NCI-H2081 (cell line): ENCODE data around the gene CDH13.

Experiments
- DNase-seq, 2 experiments: peaks; one replicate each; lab custom pipeline; 2025; lab: John Stamatoyannopoulos, UW

The CDH13 gene

DNA sequence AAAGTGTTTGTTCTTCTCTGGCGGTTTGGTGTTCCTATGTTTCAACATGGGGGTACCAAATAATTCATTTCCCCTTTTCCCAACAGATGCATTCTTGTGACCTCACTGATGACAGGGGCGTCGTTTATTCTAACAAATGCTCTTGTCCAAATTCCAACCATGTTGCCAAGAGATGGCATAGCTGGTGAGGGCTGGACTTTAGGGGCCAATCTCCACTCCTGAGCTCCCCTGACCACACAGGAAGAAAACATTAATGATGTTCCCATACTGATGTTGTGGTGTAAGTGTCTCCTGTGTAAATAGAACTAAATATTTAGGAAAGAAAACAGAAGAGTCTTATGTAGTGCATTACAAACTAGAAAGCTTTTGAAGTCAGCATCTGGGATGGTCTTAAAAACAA is 431.6 kb downstream of the CDH13 start:
- DNase-seq, result no peak

DNA sequence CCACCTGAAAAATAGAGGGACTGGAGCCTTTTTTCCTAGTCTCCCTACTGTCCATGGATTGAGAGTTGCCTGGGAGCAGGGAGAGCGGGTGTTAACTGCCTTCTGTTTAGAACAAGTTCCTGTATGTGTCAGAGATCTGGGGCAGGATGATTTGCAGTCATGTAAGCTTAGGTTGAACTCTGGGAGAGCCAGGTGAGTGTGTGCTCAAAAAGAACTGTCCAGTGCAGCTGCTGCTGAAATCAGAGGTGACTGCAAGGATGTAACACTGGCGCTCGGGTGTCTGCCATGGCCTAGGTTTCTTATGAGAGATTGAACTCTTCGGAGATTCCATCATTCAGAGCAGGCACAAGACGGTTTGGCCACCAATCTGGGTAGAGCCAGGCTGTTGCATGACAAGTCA is 432.5 kb downstream of the CDH13 start:
- no peak for DNase-seq

DNA sequence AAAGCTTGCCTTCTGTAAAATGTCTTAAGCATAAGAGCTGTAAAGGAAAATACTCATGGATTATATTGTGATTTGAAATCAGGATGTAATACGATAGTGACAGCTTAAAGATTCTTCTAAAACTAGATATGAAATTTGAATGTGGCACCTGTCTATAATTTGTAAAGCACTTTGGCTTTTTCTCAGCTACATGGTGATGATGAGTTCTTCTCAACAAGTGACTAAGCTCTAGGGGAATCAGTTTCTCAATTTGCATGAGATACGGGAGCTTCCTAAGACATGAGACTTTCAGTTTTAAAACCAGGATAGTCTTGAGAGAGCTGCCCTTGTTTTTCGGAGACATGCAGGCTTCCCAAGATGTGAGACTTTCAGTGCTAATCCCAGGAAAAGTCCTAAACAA is 439.2 kb downstream of the CDH13 start:
- DNase-seq, result no peak

DNA sequence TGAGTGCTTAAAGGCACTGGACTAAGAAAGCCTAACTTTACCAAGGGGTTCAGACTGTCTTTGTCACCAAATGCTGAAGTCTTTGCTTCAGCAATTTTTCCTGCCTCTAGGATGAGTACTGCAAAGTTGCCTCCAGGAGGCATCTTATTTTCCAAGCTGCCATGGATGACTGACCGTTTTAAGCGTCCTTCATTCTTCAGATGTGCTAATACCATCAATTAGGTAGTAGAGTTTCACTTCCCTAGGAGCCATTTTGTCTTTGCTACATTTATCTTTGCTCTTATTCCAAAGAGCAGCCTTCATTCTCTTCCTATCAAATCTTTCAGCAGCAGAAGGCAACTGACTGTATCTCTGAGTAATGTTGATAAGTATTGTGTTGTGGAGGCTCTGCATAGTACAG is 440.1 kb downstream of the CDH13 start:
- no peak for DNase-seq

DNA sequence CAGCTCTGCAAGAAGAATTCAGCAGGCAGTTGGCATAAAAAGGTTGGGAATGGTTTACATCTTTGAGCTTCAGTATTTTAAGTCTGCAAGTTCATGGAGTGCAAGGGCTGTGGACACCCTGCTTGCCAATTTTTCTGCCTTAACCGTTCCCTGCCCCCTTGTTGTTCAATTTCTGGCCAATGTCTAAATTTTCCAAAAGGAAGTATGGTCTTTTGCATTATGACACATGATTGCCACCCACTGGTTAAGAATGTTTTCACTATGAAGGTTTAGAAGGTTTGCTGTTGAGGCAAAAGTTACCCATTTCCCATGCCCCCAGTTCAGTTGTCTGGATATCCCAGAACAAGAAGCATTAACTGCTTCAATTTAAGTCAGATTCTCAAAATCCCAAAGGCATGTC is 441.9 kb downstream of the CDH13 start:
- peak in 1 of 2 experiments; percentile 2 for DNase-seq

- DNase-seq, result no peak
Measured at GRCh38 chr16:83070416-83071209, 443.8 kb downstream of the CDH13 start.

DNA sequence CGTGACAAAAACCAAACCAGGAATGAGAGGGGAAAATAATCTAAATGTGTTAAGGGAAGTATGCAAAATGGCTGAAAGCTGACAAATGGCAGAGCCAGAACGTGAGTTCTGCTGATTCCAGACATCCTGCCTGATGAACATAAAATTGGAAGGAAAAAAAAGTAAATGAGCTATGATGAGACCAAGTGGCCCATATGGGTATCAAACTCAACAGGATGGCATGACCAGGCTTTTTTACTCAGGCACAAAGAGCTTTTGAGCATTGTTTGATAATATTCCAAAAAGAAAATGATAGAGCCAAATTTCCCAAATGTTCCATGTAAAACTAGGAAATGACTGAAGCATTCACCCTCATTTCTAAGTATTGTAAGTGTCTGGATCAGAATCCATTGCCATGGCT is 449.2 kb downstream of the CDH13 start:
- no peak for DNase-seq

DNA sequence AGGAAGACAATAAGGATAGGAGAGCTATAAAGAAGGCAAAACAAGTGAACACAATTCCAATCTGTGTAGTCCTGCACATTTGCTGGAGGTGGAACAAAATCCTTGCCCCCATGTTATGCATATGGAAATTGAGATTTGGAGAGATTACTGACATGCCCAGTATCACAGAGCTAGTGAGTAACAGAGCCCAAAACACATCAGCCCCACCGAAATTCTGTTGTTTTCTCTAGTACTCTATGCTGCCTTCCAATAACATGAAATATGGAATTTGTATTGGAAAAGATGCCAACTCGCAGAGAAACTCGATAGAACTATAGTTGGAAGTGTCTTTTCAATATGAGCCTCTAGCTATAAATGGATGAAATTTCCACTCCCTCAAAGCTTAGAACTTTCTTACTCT is 456.6 kb downstream of the CDH13 start:
- no peak for DNase-seq

DNA sequence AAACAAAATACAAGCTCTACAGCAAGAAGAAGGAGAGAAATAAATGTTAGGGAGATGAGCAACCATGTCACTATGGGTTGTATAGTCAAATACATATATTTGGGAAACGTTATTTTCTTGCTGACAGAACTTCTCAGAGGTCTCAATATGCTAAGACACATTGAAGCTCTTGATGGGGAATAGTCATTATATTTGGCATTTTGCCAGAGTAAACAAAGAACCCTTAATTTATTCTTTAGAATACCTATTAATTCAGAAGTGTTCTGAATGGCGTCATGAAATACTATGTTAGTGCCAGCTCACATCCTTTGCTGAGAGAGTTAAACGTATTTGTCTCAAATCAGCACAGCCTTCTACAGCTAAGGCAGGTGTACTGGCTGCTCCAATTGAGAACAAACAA is 458.9 kb downstream of the CDH13 start:
- DNase-seq, result peak in 1 of 2 experiments; percentile 3

- no peak for DNase-seq
Measured at GRCh38 chr16:83095941-83096692, 469.3 kb downstream of the CDH13 start.

DNA sequence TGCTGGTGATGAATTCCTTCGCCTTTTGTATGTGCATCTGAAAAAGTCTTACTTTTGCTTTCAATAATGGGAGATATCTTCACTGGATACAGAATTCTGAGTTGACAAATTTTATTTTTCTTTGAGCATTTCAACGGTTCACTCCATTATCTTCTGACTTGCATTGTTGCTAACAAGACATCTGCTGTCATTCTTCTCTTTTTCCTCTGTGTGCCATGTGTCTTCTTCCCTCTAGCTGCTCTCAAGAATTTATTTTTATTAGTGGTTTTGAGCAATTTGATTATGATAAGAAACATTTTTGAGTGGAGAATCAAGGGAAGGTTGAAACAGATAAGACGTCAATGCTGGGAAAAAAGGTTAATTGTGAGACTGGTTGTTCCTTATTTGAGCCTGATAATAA is 471.8 kb downstream of the CDH13 start:
- no peak for DNase-seq

GRCh38 chr16:83100679-83101078 is 473.9 kb downstream of the CDH13 start:
- no peak for DNase-seq

GRCh38 chr16:83102336-83102735 is 475.6 kb downstream of the CDH13 start:
- DNase-seq, result no peak

- DNase-seq, result no peak
Measured at GRCh38 chr16:83105279-83106077, 478.7 kb downstream of the CDH13 start.

DNA sequence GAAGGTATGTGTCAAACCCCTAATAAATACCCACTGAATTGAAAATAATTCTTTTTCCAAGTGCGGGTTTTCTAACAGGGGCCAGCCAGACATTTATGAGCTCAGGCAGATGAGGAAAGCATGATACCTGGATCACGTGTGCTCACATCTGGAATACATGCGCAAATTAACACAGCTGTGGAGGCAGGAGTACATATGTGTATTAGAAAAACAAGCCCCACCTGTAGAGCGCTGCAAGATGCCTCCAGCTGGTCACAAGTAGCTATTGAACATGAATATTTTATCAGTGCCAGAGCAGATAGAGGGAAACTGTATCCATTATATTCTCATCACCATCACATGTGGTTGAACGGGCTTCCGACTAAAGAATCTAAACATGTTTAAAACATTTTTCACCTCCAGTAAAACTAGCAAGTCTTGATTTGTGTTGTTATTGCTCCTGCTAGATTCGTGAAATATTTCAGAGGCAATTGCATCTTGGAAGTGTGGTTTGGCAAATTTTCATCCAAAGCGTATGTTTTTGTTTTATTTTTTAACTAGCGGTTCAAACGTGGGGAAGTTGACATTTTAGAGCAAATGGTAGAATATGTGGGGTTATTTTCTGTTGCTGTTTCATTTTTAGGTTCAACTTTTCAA is 482.8 kb downstream of the CDH13 start:
- no peak for DNase-seq

GRCh38 chr16:83110269-83110668 is 483.5 kb downstream of the CDH13 start:
- DNase-seq, result no peak

GRCh38 chr16:83113317-83113716 is 486.5 kb downstream of the CDH13 start:
- no peak for DNase-seq

DNA sequence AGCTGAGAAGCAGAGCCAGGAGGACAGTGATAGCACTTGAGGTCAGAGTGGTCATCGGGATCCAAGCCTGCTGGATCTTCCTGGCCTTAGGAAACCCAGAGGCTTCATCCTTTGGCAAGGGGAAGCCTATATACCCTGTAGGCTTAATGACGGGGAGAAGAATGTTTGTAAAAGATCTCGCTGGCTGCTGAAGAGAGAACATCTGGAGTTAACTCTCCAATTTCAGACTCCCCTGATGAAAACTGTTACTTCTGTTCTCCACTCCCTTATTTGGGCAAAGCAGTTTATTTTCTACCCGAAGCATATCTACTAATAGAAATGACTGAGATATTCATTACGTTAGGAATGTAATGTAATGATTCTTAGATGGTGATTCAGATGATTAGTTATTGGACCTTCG is 487.0 kb downstream of the CDH13 start:
- DNase-seq, result no peak

GRCh38 chr16:83115491-83116232 is 488.9 kb downstream of the CDH13 start:
- DNase-seq, result no peak

- DNase-seq, result no peak
Measured at GRCh38 chr16:83116274-83116892, 489.6 kb downstream of the CDH13 start.

- DNase-seq, result no peak
Measured at GRCh38 chr16:83117810-83118209, 491.0 kb downstream of the CDH13 start.
